ENCODE data around the gene TOGARAM2. TPM values are rescaled to one million over a fixed set of nuclear protein-coding genes. Genes with fewer than 3 reads are reported as not detected.

TOGARAM2 gene
- total and polyA plus RNA-seq, 2 of the 8 experiments (the other 6 are each of a cell fraction or from before 2014, with no cell fraction given): 0.42 to 1.4 TPM

DNA sequence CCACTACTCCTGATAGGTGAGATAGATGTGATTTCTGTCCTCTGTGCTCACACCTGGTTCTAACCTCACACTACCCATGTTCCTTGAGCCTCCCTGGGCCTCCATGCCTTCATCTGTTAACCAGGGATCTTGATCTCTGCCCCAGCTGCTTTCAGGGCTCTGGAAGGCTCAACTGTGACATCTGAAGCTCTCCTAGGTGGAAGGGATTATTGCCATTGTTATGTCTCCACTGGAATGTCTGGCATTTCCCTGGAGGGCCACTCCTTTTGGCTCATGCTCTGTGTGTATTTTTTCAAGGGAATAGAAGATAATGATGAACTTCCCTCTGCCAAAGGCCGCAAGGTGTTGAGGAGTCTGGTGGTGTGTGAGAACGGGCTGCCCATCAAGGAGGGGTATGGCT, 52.1 kb downstream of the TOGARAM2 start:
- Histone ChIP-seq H2BK5ac (ENCODE audit: low read depth, low read length) (no peak overlapping the region), H4K20me1 (replicated peaks in 1 of 2; ENCODE audit: control insufficient read depth in 1 of 2, insufficient read depth in 2 of 2, low read length in 2 of 2) (no peaks in the 10 kb centered on the region), H3K23me2 (ENCODE audit: low read depth, low read length) (no peaks in the 10 kb centered on the region), H3K4me3 (ENCODE audit: extremely low read depth in 1 of 4, insufficient read depth in 2 of 4, low read depth in 3 of 4, low read length in 4 of 4) (no peak overlapping the region), H4K91ac (replicated peaks; ENCODE audit: insufficient read length, low read length) (no peak overlapping the region), H3K23ac (ENCODE audit: insufficient read length) (no peak overlapping the region), H3K79me1 (ENCODE audit: low read depth, low read length) (no peaks in the 10 kb centered on the region), H3K36me3 (ENCODE audit: control insufficient read depth in 2 of 4, insufficient read depth in 4 of 4, low read length in 3 of 4) (no peaks in the 10 kb centered on the region), H3K14ac (ENCODE audit: insufficient read length) (no peak overlapping the region), H2BK12ac (ENCODE audit: low read depth, low read length) (no peak overlapping the region), H3K27me3 (replicated peaks in 1 of 4; ENCODE audit: control insufficient read depth in 3 of 4, extremely low read depth in 1 of 4, insufficient read depth in 3 of 4, low read length in 3 of 4) (no peaks in the 10 kb centered on the region), H2BK20ac (ENCODE audit: low read length) (peak overlapping the region; percentile 15; the same call in 1 of the 2 replicates), H2AK5ac (ENCODE audit: low read depth, low read length) (no peak overlapping the region), H4K5ac (ENCODE audit: insufficient read length, low read depth, low read length) (no peak overlapping the region), H2BK120ac (replicated peaks; ENCODE audit: low read depth, low read length) (no peak overlapping the region), H2BK15ac (ENCODE audit: low read length) (no peak overlapping the region), H3K56ac (replicated peaks; ENCODE audit: insufficient read length, low read depth, low read length) (no peak overlapping the region), H3K4me1 (replicated peaks in 1 of 4; ENCODE audit: control insufficient read depth in 3 of 4, insufficient read depth in 4 of 4, low read length in 3 of 4) (no peaks in the 10 kb centered on the region; a peak in 1 of 7 replicates), H3K18ac (ENCODE audit: extremely low read depth, low read length) (no peak overlapping the region), H3K9ac (replicated peaks in 1 of 4; ENCODE audit: extremely low read depth in 1 of 4, low read depth in 3 of 4, low read length in 3 of 4) (no peak overlapping the region), H3K27ac (ENCODE audit: low read depth, low read length) (no peak overlapping the region), H3K79me2 (ENCODE audit: control insufficient read depth in 1 of 2, insufficient read depth in 2 of 2, low read length in 2 of 2) (no peaks in the 10 kb centered on the region), H3K4me2 (ENCODE audit: insufficient read depth in 1 of 2, low read depth in 2 of 2, low read length in 2 of 2) (peak overlapping the region in 1 of 2 experiments; percentile 34; a peak in 1 of 4 replicates), H3K9me3 (ENCODE audit: insufficient read depth in 2 of 2, low read depth in 1 of 2, low read length in 1 of 2) (no peaks in the 10 kb centered on the region), H4K8ac (ENCODE audit: extremely low read depth, insufficient read depth, low read length) (no peak overlapping the region), H2AFZ (ENCODE audit: low read length) (no peak overlapping the region), H3K4ac (replicated peaks; ENCODE audit: insufficient read length, low read depth, low read length) (no peak overlapping the region)
- FAIRE-seq (peak; percentile 28), DNase-seq (ENCODE audit: low read depth in 1 of 2, low spot score in 2 of 2) (no peak)
- WGBS, 2 experiments (ENCODE audit: extremely low coverage in 1 of 2, insufficient coverage in 1 of 2, insufficient read length in 1 of 2, insufficient replicate concordance in 2 of 2, low coverage in 1 of 2, low lambda C conversion rate in 2 of 2, missing lambda C conversion rate in 1 of 2): 92% methylated on average over 2 of the region's 2 CpGs; no CpG with 5 or more reads in 1 of the 2 experiments
- ChIA-PET POLR2A (ENCODE audit: partially characterized antibody) (no interaction called here), CTCF (ENCODE audit: partially characterized antibody) (no interaction called here)
- TF ChIP-seq TEAD4 (IDR thresholded peaks at IDR 0.05; ENCODE audit: low read depth, low read length) (peak; percentile 90), RAD21 (IDR thresholded peaks at IDR 0.05 in 1 of 2, conservative IDR thresholded peaks at IDR 0.05 in 1 of 2; ENCODE audit: low read depth in 2 of 2, low read length in 2 of 2) (no peak), KDM1A (IDR thresholded peaks at IDR 0.05; ENCODE audit: borderline replicate concordance, low read length) (peak; percentile 79; the same call in 1 of the 2 replicates), SAP30 (IDR thresholded peaks at IDR 0.05; ENCODE audit: insufficient read depth, insufficient replicate concordance, low read length) (no peak)

Data from H1 (cell line).